DMS 273 treated with DMSO at 0.1 percent for 48 hours (cell line): ENCODE measurements around the gene LMX1B.
A peak's percentile ranks its signal among the peaks of the same experiment; 100 is the strongest.

Experiments used
- DNase-seq: peaks from one replicate; lab custom pipeline; 2025; lab: John Stamatoyannopoulos, UW

The LMX1B gene

DNA sequence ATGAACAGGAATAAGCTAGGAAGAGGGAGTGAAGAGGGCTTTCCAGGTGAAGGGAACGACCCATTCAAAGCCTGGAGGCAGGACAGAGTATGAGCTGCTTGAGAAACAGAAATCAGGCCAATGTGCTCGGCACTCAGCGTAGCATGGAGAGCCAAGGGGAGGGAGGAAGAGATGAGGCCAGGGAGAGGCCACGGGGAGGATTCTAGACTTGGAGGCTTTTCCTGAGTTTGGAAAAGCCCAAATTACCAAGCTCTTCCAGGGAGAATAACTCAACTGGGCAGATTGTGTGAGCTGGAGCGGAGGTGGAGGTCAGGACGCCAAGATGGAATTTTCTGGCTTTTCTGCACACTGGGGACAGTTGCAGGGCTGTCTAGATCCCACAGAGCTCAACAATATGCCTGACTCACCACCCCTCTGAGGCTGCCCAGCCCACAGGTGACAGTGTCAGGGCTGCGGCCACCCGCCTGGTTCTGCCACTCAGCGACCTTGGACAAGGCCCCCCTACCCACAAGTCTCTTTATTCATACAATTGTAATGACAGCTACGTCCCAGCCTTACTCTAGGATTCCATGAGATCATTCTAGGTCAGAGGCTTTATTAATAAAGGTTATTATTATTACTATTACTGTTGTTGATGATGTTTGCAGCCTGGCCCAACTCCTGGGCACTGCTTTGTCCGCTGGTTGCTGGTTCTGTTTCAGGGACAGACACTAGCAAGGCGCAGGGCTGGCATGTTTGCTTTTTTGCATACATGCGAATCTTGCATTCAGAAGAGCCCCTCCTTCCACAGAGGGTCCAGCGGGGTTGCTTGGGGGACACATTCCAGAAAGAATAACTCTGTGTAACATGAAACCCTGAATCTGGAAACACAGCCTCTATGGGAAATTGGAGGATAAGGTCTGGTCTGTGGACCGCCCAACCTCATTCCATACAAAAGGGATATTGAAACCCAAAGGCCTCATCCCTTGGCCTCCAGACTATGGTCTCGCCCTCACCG lies 9.4 kb upstream of the LMX1B start:
- DNase-seq, result no peak

GRCh38 chr9:126605792-126606482 lies 7.8 kb upstream of the LMX1B start:
- no peak for DNase-seq

DNA sequence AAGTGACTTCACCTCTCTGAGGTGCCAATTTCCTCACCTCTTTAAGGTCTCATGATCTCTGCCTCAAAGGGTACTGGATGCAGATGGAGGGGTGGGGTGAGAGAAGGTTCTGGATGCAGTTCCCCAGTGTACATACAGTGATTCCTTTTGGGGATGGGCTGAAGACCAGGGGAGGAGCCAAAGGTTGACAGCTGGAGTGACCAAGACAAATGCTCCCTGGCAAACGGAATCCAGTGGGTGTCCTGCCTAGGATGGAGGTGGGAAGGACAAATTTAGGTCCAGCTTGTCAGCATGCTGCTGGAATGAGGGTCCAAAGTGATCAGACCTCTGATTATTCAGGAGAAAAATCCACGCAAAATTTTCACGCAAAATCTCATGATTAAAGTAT lies 7.3 kb upstream of the LMX1B start:
- no peak for DNase-seq

- DNase-seq, result no peak
These were observed 6.6 kb upstream of the LMX1B start for GRCh38 chr9:126607086-126607485.

DNA sequence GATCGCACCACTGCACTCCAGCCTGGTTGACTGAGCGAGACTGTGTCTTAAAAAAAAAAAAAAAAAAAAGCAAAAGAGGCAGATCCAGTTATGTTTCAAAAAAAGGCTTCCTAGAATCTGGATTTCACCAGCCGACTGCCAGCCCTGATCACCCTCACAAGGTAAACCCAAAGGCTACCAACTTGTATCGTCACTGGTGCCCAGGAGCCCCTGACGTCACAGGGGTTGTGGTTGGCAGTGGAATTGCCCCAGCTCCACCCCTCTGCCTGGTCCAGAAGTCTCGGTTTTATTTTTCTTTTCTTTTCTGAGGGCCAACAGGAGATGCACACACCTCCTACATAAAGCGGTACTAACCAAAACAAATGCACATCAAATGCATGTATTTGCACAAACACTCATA lies 6.0 kb upstream of the LMX1B start:
- DNase-seq, result no peak

- no peak for DNase-seq
These were observed 5.2 kb upstream of the LMX1B start for GRCh38 chr9:126608551-126608950.

GRCh38 chr9:126609191-126609590 lies 4.5 kb upstream of the LMX1B start:
- no peak for DNase-seq

DNA sequence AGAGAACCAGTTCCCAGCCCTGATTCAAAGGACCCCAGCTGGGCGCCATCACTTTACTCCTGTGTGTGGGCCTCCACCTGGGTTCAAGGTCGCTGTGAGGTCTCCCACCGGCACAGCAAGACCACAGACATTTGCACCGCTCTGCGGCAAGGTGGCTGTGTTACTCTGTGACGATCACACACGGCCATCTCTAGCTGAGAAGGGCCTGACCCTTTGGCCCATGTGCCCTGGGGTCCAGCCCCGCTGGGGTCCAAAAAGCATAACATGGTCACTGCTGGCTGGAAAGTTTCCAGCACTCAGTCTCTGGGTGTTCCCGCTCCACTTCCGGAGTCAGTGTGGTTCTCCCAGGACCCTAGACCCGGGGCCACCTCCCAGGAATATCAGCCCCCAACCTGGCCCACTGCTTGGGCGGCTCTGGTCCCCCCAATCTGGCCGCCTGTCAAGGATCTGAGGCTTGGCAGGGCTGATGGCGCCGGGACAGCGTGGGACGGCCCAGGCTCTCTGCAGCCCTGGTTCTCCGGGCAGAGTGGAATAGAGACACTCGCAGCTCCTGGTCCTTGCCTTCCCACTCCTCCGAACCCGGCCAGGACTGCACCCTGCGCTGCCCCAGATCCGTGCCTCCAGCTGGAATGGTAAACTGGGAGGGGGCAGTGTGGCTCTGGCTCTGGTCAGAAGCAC lies 3.9 kb upstream of the LMX1B start:
- no peak for DNase-seq

DNA sequence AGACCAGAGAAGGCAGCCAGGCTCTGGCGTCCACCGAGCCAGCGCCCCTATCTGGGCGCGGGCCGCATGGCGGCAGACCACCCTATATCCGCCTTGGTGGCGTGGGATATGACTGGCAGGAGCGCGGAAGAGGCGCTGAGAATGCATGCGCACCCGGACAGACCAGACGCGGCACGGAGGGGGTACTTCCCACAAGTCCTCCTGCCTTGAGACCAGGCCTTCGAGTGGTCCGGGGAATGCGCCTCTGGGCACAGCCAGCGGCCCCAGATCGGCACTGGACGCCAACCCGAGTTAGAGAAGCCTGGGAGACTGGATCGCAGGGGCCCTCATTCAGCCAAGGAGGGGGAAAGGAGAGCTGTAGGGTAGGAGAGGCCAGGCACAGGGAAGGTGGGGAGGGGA lies 2.5 kb upstream of the LMX1B start:
- DNase-seq, result no peak

- DNase-seq, result peak; percentile 22
These were observed 2.0 kb upstream of the LMX1B start for GRCh38 chr9:126611592-126612325.

GRCh38 chr9:126612326-126612812 lies 1.4 kb upstream of the LMX1B start:
- no peak for DNase-seq

DNA sequence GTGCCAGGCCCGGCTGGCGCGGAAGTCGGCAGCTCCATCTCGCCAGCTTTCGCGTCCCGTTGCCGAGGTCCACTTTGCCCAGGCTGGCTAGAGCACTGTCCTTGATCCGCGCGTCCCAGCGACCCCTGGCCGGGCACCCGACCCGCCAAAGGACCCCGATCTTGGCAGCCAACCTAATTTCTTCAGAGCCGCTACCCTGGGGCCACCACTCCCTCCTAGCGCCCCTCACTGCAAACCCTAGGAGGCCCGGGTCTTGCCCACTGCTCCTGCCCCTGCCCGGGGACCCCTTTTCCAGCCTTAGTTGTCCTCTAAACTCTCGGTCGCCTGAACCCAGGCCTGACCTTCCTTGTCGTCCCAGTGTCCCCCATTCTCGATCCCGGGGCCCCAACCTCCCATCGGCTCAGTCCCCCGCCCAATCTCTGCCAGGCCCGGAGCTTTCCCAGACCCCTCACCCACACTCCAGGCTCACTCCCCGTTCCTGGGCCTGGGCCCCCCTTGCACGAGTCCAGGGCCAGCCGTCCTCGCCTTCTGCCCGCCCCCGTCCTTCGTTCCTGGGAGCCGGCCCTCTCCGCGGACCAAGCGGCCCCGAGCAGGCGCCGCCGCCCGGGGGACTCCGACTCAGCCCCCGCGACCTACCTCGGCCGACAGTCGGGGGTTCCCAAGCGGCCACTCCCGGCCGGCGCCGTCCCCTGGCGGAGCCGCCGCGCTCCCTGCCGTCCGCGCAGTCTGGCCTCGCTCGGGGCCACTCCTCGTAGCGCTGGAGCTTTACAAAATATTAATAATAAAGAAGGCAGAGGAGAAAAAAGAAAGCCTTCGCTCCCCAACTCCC lies 701 bp upstream of the LMX1B start:
- DNase-seq, result no peak

- no peak for DNase-seq
These were observed 343 bp downstream of the LMX1B start for GRCh38 chr9:126614088-126614454.

DNA sequence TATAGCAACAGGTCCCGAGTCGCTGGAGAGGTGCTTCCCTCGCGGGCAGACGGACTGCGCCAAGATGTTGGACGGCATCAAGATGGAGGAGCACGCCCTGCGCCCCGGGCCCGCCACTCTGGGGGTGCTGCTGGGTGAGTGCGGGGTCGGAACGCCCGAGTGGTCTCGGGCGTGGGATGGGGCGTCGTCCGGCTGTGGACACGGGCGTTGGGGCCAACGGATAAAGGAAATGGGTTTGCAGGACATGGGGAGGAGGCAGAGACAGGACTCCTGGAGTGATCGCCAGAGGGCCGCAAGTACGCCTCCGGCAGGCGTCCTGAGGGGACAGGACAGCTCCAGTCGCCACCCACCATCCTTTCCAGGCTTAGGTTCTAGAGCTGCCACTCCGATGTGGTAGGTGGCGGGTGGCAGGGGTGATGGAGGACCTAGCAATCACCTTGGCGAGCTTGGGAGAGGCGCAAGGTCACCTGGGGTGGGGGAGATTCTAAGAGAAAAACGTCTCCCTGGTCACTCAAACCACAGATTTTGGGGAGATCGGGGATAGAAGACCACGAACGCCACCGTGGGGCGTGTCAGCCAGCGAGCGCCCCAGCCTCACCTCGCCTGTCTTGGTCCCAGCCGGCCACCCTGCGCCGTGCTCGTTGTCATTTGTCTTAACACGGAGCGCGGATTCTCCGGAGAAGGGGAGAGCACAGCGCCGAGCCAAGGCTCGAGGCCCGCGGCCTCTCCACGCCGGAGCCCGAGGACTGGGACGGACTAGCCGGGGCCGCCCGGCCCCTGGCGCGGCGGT lies 922 bp downstream of the LMX1B start:
- DNase-seq, result no peak

DNA sequence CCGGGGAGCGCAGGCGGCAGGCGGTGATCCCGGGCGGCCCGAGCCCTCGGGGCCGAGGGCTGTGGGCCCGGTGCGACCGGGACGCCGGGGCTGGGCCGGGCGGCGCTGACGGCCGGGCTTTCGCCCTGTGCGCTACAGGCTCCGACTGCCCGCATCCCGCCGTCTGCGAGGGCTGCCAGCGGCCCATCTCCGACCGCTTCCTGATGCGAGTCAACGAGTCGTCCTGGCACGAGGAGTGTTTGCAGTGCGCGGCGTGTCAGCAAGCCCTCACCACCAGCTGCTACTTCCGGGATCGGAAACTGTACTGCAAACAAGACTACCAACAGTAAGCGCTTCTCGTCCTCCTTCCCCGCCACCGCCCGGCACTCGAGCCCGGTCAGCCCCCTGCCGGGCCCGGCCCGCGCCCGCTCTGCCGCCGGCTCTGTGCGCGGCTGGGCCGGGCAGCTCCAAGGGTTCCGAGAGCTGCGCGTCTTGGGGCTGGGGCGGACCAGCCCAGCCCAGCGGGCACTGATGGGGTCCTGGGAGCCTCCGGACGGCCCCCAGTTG lies 1.6 kb downstream of the LMX1B start:
- DNase-seq, result no peak

- DNase-seq, result no peak
These were observed 2.2 kb downstream of the LMX1B start for GRCh38 chr9:126615791-126616447.

DNA sequence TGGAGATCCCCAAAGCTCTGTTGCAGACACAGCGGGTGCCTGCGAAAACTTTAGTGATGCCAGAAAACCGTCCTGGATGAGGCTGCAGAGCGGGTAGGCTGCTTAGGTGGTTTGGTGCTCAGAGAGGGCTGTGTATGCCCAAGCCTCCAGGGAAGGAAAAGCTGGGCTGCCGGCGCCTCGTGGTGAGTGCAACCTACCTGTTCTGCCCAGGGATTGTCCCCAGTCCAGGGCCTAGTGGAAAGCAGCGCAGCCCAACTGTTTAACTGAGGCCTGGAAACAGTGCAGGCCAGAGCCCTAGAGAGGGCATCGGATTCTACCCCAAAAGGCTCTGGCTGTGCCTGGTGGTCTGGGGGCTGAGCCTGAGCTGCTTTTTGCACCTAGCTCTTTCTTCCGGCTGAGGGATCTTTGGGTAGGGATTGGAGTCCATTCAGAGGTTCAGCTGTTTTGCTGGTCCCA lies 2.8 kb downstream of the LMX1B start:
- no peak for DNase-seq

GRCh38 chr9:126617003-126617822 lies 3.5 kb downstream of the LMX1B start:
- no peak for DNase-seq
